PFSK-1 (cell line): ENCODE results near the gene CALML6.

ENCODE experiments used
- POLR2AphosphoS5 ChIP-seq: IDR thresholded peaks from 2 replicates; pipeline ENCODE4 v1.6.1; 2012; ENCODE audit warnings: low read depth, mild to moderate bottlenecking, control low read depth, low read length, moderate library complexity
- REST ChIP-seq, 2 experiments: IDR thresholded peaks; 2 replicates each; pipeline versions ENCODE4 v1.6.1 to v1.8.0; 2011 to 2012; ENCODE audit warnings: low read depth in 2 of 2, low read length in 2 of 2, control low read depth in 1 of 2, inconsistent platforms in 1 of 2, mild to moderate bottlenecking in 1 of 2, moderate library complexity in 1 of 2; ENCODE audit not compliant: insufficient read depth in 1 of 2
- SIN3A ChIP-seq: IDR thresholded peaks from 2 replicates; pipeline ENCODE4 v1.6.1; 2012; ENCODE audit warnings: mild to moderate bottlenecking, low read length, moderate library complexity, borderline replicate concordance; ENCODE audit not compliant: insufficient read depth
- TAF1 ChIP-seq: IDR thresholded peaks from 2 replicates; pipeline ENCODE4 v1.6.1; 2012; ENCODE audit warnings: low read length, control low read depth, borderline replicate concordance; ENCODE audit not compliant: insufficient read depth

- TF ChIP-seq REST (IDR thresholded peaks at IDR 0.05; ENCODE audit: insufficient read depth in 1 of 2, low read depth in 2 of 2, low read length in 2 of 2) (no peak), POLR2AphosphoS5 (no peak), TAF1 (no peak), SIN3A (no peak)
Measured at GRCh38 chr1:1948783-1949182, 33.7 kb downstream of the CALML6 start.
